ENCODE results near the gene MAPKAPK2.
A peak's percentile ranks its signal among the peaks of the same experiment; 100 is the strongest.

The MAPKAPK2 gene

GRCh38 chr1:206661161-206661820 is 23.4 kb upstream of the MAPKAPK2 start:
- DNase-seq: no peak

DNA sequence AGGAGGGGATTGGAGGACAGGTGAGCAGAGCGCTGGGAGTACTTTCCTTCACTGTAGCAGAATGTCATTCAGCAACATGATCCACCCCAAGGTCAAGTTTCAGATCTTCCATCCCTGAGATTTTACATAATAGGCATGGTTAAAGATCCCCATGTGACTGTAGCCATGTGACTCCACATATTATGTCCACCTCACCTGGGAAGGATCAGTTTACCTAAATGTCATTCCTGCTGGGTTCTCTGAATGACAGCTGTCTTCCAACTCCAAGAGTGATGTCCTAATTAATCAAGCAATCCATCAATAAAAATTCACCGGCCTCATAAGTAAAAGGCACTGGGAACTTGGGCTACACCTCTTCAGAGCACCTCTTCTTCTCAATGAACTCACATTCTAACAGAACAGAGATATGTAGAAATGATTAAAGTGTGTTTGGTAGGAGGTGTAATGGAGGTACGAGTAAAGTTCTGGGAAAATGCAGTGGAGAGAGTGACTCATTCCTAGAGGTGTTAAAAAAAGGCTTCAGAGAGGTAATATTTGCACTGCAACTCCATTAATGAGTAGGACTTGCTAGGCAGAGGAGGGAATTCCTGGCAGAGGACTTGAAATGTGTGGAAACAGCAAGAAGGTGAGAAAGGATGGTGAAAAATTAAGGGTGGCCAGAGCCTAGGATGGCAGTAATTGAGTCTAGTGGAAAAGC is 22.2 kb upstream of the MAPKAPK2 start:
- DNase-seq: no peak

DNA sequence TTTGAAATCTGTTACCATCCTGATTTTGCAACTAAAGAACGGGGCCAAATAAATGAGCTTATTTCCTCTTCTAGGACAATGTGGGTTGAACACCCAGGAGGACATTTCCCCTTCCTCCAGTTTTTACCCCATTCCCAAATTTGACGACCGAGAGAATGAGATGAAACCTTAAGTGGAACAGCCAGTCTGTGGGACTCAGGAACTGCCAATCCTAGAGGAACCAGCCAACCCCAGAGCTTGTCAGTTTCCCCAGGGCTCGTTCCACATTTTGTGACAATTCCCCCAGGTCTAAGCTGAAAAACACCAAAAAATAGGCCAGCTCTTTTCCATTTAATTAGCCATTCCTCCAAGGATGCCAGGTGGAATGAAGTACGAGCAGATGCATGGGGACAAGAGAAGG is 21.3 kb upstream of the MAPKAPK2 start:
- DNase-seq: peak in 2 of 4 experiments; percentile 49 to 51

DNA sequence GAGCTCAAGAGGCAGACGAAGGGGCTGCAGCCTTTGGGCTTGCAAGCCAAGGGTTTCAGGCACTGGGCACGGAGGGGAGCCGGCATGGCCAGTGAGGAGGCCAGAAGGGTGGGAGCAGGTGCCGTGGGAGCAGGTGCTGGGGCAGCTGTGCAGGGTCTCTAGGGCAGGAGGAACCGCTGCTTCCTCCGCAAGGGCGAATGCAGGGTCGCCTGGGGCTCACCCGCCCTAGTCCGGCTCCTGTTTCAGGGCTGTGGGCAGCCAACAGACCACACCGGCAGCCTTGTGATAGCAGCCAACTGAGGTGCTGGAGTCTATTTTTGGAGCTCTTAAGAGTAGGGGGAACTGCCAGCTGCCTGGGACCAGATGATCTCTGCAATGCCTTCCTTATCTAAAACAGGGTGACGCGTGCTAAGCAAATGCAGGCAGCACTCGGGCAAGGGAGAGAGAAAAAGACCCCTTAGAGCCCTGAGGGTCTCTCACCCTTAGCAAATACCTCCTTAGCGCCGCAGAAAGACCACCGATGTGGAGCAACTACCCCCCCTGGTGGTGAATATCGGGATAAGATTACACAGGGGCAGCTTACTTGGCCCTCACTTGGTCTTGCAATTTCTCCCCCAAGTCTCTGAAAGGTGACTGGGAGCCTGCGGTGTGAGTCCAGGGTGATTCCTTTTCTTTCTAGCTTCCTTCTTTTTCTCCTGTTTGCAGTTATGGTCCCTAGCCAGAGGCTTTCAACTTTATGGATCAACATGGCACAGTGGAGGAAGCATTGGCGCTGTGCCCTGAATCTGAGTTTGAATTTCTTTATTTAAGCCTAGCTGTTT is 20.7 kb upstream of the MAPKAPK2 start:
- peak; percentile 72 to 83 (median 80) for DNase-seq

DNA sequence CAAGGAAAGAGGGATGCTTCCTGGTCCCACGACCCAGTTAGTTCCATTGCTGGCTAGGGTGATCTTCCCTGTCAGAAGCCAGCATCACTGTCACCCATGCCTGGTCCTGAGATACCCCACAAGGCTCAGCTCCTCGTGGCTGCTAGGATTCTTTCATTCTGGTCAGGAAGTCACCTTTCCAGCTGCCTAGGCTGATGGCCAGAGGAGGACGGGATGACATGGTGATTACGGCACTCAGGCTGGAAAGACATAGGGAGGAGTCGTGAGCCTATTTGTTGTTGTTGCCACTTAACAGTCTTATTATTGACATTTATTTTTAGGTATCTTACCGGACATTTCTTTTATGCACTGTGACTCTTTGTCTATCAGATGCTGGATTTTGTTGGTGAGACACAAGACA is 20.0 kb upstream of the MAPKAPK2 start:
- no peak for DNase-seq

DNA sequence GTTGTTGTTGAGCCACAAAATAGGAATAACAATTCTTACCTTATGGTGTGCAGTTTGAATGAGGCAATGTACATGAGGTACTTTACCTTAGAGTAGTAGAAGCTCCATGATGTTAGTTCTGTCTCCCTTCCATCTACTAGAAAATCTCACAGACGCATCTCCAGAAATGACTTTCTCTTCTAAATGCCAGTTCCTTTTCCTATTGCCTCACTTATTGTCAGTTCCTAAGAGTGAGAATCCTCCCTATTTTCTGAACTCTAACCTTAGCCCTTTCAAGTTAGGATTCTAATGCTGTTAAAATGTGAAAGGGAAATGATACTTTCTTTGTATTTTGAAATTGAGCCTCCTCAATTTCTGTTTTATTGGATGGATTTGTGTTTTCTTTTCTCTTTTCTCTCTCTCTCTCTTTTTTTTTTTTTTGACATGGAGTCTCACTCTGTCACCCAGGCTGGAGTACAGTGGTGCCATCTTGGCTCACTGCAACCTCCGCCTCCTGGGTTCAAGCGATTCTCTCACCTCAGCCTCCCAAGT is 18.6 kb upstream of the MAPKAPK2 start:
- peak in 2 of 4 experiments; percentile 38 to 57 for DNase-seq

- peak in 2 of 4 experiments; percentile 54 to 55 for DNase-seq
These were observed 17.6 kb upstream of the MAPKAPK2 start for GRCh38 chr1:206666954-206667665.

GRCh38 chr1:206668351-206668750 is 16.4 kb upstream of the MAPKAPK2 start:
- DNase-seq: no peak

DNA sequence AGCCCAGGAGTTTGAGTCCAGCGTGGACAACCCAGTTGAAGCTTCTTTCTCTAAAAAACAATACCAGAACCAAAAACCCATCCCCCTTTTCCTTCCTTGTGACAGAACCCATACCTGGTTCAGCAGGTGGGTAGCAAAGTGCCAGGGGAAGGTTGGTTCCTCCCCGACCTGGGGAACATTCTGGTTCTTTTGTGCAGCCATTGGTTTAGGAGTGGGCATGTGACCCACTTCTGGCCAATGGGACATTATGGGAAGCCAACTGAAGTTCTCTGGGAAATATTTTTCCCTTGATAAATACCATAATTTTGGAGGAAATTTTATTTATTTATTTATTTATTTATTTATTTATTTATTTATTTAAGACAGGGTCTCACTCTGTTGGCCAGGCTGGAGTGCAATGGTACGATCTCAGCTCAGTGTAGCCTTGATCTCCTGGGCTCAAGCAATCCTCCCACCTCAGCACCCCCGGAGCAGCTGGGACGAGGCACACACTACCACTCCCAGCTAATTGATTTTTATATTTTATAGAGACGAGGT is 15.8 kb upstream of the MAPKAPK2 start:
- no peak for DNase-seq

GRCh38 chr1:206672011-206672688 is 12.6 kb upstream of the MAPKAPK2 start:
- DNase-seq: peak; percentile 51 to 84 (median 75)

DNA sequence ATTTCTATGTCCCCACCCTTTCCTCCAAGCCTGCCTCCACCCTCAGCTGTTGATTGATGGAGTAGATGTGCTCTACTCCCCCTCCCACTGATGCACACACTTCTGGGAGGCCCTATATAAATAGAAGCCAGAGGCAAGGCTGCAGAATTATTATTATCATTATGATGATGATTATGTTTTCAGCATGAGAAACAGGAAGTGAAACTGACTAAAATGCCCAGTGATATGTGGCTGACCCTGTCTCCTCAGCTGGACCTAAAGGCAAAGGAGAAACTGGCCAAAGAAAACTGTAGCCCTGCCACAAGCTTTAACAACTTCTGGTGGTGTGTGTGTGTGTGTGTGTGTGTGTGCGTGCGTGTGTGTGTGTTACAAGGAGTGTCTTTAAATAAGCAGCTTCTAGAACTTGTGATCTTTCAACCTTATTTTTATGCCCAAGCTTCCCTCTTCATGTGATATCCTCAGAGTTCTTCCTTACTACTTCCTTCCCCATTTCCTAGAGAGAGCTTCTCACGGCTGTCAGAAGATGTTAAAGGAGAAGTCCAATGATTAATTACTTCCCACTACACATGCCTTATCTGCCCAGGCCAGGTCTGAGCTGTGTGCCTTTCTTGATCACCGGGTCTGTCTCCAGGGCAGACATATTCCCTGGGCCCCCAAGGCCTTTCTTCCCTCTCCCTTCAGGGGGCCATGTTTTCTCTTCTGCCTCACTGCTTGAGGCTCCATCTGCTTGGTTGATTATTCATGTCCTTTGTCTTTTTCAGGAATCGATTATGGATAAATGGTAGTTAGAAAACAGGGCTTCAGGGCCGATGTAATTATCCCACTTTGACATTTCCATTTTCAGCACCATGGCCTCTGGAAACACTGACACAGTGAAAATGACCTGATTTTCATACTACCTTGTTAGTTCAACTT is 11.6 kb upstream of the MAPKAPK2 start:
- peak; percentile 74 to 93 (median 83) for DNase-seq

DNA sequence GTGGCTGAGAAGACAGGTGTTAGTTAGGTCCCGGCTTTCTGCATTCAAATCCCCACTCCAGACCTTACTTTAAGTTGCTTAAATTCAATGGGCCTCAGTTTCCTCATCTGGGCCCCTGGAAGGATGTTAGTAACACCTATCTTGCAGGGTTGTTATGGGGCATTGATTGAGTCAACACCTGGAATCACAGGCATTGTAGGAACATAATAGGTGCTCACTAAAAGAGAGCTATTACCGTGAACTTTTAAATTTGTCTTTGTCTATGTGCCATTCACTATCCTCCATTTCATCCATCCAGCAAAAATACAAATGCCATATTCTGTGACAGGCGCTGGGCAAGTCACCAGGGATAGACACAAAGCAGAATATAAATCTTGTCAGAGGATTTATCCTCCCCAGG is 10.5 kb upstream of the MAPKAPK2 start:
- no peak for DNase-seq

- peak in 3 of 4 experiments; percentile 33 to 60 (median 56) for DNase-seq
These were observed 9.9 kb upstream of the MAPKAPK2 start for GRCh38 chr1:206674745-206675175.

GRCh38 chr1:206676499-206676898 is 8.2 kb upstream of the MAPKAPK2 start:
- no peak for DNase-seq

DNA sequence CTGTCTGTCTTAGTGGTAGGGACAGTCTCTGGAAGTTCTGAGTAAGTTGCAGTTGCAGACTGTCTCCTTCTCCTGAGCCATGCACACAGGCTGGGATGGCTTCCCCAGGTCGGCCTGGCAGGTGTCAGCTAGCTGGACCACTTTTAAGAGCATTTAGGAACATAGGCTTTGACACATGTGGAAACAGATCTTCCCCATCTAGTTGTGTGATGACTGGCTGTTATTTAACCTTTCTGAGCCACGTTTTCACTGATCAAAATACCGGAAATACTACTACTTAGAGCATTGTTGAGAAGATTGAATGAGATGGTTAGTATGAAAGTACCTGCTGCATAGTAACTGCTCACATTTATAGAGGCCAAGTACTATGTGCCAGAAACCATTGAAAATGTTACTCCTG is 6.2 kb upstream of the MAPKAPK2 start:
- no peak for DNase-seq

DNA sequence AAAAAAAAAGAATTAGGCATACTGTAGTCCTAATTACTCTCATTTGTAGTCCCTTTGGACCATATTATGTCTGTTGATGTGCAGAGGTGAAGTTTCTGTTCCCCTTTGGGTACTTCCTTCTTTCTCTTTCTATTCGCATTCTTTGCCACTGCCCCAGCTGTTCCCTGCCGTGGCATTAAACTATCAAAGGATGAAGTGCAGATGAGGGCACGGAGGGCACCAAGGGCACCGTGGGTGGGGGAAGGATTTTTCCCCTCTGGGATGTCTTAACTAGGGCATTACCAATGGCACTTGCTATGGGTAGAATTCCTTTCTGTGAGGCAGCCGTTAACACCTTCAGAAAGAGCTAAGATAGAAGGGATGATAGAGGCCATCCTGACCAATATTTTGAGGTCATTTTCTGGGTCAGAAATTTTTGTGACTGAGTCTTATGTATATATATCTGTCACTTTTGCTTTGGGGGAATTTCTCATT is 4.9 kb upstream of the MAPKAPK2 start:
- peak; percentile 78 to 86 (median 86) for DNase-seq

DNA sequence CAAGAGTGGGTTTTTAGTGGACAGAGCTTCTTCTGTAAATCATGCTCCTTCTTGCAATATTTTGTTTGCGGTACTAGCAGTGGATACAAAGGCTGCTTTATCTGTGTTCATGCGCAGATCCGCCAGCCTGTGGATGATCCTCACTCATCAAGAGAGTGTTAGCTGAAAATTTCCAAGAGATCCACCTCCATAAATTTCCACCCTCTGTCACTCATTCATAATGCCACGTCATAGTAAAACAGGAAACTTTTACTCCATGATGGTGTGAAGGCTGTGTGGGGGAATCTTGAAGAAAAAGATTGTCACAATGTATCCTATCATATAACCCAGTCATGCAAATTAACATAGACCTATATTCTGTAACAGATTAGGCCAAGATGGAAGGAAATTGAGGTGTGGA is 4.4 kb upstream of the MAPKAPK2 start:
- peak in 2 of 4 experiments; percentile 35 to 40 for DNase-seq

DNA sequence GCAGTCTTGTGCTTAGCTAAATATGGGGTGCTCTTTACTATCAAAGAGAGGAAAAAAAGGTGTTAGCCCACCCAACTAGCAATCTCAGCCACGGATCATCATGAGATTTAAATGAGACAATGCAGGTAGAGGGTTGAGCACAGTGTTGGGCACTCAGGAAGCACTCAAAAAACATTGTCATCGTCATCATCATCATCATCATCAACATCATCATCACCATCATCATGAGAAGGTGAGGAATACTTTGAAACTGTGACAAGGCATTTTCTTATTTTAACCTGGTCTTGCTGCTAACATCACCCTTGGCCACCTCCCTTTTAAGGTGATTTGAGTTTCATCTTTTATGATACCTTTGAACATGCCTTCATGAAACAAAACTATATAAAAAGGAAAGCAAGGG is 3.3 kb upstream of the MAPKAPK2 start:
- DNase-seq: no peak

DNA sequence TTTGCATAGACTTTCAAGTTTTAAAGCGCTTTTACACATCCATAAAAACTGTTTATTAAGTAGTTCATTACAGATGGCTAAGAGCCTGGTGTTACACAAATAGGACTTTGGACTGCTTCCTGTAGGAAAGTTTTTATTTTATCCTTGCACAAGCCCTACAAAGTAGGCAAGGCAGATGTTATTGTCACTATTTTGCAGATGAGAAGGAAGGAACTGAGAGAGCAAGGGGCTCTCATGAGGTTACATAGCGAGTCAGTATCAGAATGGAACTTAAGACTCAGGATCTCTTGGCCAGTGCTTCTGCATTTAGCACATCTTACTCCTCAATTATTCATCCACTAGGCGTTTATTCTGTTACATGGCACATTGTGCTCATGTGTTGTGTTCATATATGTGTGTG is 2.6 kb upstream of the MAPKAPK2 start:
- DNase-seq: peak in 2 of 4 experiments; percentile 42 to 50

DNA sequence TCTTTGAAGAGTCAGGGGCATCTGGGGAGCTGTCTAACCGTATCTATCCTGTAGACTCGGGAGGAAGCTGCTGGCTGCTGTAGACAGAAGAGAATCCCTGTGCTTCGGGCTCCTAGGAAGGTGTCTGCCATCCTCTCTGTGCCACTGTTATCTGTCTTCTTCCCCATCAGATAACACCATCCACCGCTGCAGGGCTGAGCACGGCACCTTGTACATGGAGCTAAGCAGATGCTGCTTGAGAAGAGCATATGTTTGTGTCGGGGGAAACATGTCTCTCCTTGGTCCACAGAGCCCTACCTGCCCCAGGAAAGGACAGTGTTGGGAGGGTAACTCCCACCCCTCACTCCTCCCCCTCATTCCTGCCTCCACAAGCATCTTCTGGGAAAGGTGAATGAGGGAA is 1.4 kb upstream of the MAPKAPK2 start:
- DNase-seq: no peak

All from suppressor macrophage (primary cell).